ENCODE measurements around the gene WDR76.
A peak's percentile ranks its signal among the peaks of the same experiment; 100 is the strongest.
"Not testable (repeated sequence)": the region's sequence is repeated elsewhere in the genome, so short reads cannot be mapped to it uniquely, and the experiment has no call there.

WDR76 gene

GRCh38 chr15:43821505-43821904, 5.3 kb upstream of the WDR76 start:
- no peak for DNase-seq (ENCODE audit: low read depth)

DNA sequence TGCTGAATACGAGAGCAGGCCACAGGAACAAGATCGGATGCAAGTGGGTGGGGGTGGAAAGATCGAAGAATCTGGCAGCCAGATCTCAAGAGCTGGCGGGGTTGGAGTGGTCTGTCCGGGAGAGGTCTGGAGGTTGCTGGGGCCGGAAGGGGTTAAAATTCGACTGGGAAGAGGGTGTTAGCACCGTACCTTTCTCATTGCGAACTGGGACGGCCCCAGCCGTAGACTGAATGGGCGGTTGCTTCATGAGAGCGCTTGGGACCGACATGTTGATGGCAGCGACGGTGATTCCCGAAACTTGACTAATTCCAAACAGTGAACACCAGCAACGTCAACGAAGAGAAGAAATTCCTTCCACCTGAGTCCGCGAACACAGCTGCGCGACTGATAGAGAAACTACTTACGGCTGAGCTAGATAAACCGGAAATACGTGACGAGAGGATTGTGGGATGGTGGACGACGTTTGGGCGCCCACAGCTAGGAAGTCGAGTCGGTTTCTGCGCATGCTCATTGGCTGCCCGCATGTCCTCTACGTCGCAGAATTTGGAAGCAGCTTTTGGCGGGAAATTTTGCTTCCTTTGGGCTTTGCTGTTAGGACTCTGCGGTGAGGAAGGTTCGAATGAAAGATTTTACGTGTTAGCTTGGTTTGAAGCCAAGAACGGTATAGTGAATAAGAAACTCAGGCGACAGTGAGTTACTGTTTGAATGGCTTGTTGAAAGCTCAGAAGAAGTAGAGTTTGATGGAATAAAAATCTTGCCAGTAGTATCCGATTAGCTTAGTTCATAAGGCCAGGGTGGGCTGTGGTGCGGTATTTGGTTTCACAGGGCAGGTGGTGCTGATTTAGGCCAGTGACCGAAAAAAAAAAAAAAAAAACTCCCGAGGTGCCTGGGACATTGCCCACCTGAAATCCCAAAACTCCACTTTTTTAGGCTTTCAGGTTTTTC, 2.2 kb upstream of the WDR76 start, which contains the start of gene MFAP1:
TSS of gene MFAP1 (minus strand) at position 389 of the 945 bp plus-strand sequence. CDS start at position 268, 121 bp downstream.
- peak; percentile 88 for DNase-seq (ENCODE audit: low read depth)

- DNase-seq (ENCODE audit: low read depth) = not testable (repeated sequence)
These were observed 1.5 kb upstream of the WDR76 start for GRCh38 chr15:43825305-43825704.

GRCh38 chr15:43826029-43826507, 734 bp upstream of the WDR76 start:
- no peak for DNase-seq (ENCODE audit: low read depth)

DNA sequence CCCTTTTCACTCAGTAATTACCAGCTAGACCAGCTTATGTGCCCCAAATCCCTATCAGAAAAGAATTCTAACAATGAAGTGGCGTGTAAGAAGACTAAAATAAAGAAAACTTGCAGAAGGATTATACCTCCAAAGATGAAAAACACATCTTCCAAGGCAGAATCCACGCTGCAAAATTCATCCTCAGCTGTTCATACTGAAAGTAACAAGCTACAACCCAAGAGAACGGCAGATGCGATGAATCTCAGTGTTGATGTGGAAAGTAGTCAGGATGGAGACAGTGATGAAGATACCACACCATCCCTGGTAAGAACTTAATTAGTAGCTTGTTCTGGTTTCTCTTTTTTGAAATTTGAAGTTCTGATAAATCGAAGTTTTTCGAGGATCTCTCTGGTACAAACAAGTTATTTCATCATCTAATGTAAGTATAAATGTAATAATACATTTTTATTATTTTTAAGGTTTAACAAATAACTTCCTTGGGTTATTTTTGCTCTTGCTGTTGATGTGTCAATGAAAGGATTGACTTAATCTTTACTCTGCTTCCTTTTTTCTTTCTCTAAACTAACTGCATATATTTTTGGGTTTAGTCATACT, 1.4 kb downstream of the WDR76 start:
- peak; percentile 26 for DNase-seq (ENCODE audit: low read depth)

GRCh38 chr15:43829951-43830540, 3.2 kb downstream of the WDR76 start:
- not testable (repeated sequence) for DNase-seq (ENCODE audit: low read depth)

GRCh38 chr15:43830691-43831275, 4.0 kb downstream of the WDR76 start:
- DNase-seq (ENCODE audit: low read depth) = not testable (repeated sequence)

DNA sequence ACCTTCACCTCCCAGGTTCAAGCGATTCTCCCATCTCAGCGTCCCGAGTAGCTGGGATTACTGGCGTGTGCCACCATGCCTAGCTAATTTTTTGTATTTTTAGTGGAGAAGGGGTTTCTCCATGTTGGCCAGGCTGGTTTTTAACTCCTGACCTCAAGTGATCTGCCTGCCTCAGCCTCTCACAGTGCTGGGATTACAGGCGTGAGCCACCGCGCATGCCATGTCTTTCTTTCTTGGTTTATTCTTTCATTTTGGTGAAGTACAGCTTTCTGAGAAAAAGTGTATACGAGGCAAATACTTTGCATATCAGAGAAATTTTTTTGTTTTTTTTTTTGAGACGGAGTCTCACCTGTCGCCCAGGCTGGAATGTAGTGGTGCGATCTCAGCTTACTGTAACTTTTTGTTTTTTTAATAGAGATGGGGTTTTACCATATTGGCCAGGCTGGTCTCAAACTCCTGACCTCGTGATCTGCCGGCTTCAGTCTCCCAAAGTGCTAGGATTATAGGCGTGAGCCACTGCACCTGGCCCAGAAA, 4.8 kb downstream of the WDR76 start:
- DNase-seq (ENCODE audit: low read depth) = not testable (repeated sequence)

- not testable (repeated sequence) for DNase-seq (ENCODE audit: low read depth)
These were observed 5.7 kb downstream of the WDR76 start for GRCh38 chr15:43832485-43832884.

GRCh38 chr15:43845421-43845820, 18.6 kb downstream of the WDR76 start:
- no peak for DNase-seq (ENCODE audit: low read depth)

- no peak for DNase-seq (ENCODE audit: low read depth)
These were observed 24.4 kb downstream of the WDR76 start for GRCh38 chr15:43851251-43851650.

DNA sequence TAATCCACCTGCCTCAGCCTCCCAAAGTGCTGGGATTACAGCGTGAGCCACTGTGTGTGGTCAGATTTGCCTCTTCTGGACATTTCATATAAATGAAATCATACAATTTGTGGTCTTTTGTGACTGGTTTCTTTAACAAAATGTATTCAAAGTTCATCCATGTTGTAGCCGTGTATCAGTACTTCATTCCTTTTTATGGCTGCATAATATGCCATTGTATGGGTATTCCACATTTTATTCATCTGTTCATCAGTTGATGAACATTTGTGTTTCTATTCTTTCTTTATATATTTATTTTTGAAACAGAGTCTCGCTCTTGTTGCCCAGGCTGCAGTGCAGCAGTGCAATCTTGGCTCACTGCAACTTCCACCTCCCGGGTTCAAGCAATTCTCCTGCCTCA, 25.8 kb downstream of the WDR76 start:
- DNase-seq (ENCODE audit: low read depth) = no peak

- DNase-seq (ENCODE audit: low read depth) = no peak
These were observed 28.0 kb downstream of the WDR76 start for GRCh38 chr15:43854801-43855200.

- DNase-seq (ENCODE audit: low read depth) = no peak
These were observed 32.7 kb downstream of the WDR76 start for GRCh38 chr15:43859546-43859945.

GRCh38 chr15:43866636-43867035, 39.8 kb downstream of the WDR76 start:
- not testable (repeated sequence) for DNase-seq (ENCODE audit: low read depth)

- no peak for DNase-seq (ENCODE audit: low read depth)
These were observed 40.3 kb downstream of the WDR76 start for GRCh38 chr15:43867096-43867495.

- DNase-seq (ENCODE audit: low read depth) = no peak
These were observed 41.6 kb downstream of the WDR76 start for GRCh38 chr15:43868406-43868805.

DNA sequence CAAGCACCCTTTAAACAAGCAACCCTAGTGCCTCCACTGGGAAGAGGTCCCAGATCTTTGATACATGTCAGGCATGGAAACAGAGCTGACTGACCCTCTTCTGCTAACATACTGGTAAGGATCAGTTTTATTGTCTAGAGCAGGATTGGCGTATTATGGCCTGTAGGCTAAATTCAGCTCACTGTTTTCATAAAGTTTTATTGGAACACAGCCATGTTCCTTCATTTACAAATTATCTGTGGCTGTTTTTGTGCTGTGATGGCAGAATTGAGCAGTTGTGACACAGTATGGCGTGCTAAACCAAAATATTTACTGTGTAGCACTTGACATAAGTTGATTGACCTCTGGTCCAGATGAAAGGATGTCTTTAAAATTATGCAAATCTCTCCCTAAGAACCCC, 45.0 kb downstream of the WDR76 start:
- DNase-seq (ENCODE audit: low read depth) = no peak

DNA sequence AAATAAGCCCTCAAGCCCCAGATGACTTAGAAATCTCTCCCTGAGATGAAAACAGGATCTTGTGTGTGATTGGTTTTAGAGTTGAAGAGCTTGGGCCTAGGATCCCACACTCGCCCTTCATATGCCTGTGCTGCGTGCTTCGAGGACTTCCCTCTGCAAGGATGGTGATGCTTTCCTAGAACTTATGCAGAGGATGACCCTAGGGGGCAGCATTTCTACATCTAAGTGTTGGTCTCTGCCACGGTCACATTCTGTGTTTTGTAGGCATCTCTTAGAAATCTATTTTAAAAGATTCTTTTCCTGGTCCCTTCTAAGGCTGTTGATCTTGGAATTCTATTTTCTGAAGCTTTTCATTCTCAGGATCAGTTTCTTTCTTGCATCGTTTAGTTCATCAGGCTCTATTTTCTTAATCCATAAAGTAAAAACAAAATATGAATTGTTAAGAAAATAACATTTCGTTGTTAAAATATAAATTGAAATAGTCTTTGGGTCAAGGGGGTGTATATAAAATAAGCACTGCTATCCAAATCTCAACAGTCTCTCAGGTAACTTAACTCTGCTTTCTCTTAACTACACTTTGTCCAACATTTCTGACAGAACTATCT, 45.7 kb downstream of the WDR76 start:
- no peak for DNase-seq (ENCODE audit: low read depth)

DNA sequence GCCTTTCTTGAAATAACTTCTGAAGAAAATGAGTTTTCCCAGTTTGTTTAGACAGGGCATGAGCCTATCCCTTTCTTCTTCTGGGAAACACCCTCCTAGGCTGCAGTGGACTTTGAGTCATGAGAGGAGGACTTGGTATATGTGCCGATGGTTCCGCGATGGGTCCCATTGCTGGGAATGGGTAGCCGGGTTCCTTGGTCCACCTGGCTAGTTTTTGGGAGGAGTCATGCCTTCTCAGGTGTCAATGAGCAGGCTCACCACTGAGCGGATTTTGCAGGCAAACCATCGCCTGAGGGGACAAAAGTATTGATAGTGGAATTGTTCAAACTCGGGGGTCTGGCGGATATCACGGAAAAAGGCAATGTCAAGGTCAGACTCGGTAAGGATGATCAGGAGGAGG, 46.8 kb downstream of the WDR76 start:
- DNase-seq (ENCODE audit: low read depth) = no peak

DNA sequence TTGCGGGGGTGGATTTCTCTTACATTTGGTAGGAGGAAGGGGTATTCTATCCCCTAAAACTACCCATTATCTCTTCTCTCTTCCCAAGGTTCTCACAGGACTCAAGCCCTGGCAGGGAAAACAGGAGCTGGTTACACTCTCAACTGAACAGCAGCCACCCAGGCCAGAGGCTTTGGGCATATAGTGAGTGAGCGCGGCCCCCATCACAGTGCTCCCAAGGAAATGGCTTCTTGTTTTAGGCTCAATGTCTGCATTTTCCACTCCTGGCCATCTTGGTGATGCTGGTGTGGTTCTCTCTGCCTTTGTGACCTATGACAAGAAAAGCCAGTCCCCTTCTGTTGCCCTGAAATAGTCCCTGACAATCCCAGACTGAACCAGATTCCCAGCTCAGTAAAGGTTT, 50.1 kb downstream of the WDR76 start:
- DNase-seq (ENCODE audit: low read depth) = no peak

GRCh38 chr15:43877371-43877770, 50.6 kb downstream of the WDR76 start:
- DNase-seq (ENCODE audit: low read depth) = no peak

Measured in activated T-cell treated with anti-CD3 and anti-CD28 coated beads for 24 hours (primary cell).